KOPT-K1 (cell line): Measurements from ENCODE around the gene CNIH4.
"Not testable (repeated sequence)": the region's sequence is repeated elsewhere in the genome, so short reads cannot be mapped to it uniquely, and the experiment has no call there.

Experiments used
- H3K27ac ChIP-seq: fragments of 200-600 bp; sonication (generic); 2 replicates; pipeline ENCODE4 v1.5.1; 2016; ENCODE audit warnings: antibody characterized with exemption, mild to moderate bottlenecking, low read depth, low read length; ENCODE audit not compliant: poor library complexity, severe bottlenecking
- H3K36me3 ChIP-seq: fragments of 200-600 bp; sonication (generic); 2 replicates; pipeline ENCODE4 v1.5.1; 2017; ENCODE audit warnings: antibody characterized with exemption, mild to moderate bottlenecking, low read length, moderate library complexity; ENCODE audit not compliant: insufficient read depth
- H3K9me3 ChIP-seq: fragments of 200-600 bp; sonication (generic); 2 replicates; pipeline ENCODE4 v1.5.1; 2017; ENCODE audit warnings: antibody characterized with exemption, low read length, mild to moderate bottlenecking; ENCODE audit not compliant: insufficient read depth, poor library complexity, severe bottlenecking

The CNIH4 gene

DNA sequence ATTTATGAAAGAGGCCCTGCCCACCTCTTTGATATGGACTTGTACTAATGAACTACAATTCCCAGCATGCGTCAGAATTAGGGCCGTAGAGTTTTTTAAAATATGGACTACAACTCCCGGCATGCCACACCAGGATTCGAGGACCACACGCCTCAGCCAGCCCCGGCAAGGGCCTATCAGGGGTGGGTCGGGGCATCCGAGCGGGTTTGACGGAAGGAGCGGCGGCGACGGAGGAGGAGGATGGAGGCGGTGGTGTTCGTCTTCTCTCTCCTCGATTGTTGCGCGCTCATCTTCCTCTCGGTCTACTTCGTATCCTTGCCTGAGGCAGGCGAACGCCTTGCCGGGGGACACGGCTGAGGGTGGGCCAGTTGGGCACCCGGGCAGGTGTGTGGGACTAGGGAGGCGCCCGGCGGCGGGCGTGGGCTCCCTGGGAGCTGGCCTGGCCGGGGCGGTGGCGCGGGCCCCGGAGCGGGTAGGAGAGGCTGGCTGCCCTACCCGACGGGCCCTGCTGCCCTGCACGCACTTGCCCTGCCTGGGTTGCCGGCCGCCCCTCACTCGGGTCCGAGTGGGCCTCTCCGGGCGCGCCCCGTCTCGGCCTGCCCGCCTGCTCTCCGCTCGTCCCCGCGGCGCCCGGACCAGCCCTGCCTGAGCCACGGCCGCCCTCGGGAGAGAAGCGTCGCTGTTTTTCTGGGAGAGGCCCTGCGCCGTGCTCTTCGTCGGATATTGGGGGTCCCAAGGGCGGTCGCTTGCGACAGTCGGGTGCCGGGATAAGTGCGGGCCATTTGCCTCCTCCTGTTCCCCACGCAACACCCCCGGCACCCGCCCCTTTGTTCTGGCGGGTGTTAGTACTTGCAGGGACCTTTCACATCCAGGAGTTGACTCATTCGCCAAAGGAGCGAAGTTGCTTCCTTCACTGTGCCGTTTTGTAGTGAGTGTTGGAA, at the start of gene CNIH4:
Gene CNIH4, plus strand, starts transcription at position 195 of the 941 bp plus-strand sequence. Its CDS starts 46 bp downstream, at position 241.
- 0 out of 2 replicates have a peak, but pooled peaks cover 6% of the 10 kb centered on the region for H3K36me3 ChIP-seq
- H3K9me3 ChIP-seq, result no peaks in the 10 kb centered on the region
- H3K27ac ChIP-seq, result peak within 1 kb of the TSS; percentile 75

DNA sequence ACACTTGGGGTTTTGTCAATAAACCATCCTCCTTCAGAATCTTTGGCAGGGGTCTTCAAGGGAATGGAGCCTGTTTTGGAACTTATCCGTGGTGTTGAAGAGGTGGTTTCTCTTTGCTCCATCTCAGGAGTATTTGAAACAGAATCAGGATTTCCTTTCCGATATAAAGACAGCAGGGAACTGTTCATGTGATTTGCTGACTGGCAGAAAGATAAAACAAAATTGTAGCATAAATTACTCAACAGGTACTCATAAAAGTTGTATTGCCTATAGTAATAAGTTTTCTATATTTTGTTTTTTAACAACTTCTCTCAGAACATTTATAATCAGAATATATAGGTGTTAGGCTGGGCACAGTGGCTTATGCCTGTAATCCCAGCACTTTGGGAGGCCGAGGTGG, 48.6 kb upstream of the CNIH4 start:
- H3K27ac ChIP-seq, result no peak overlapping the region
- peaks cover 96% of the 10 kb centered on the region for H3K36me3 ChIP-seq
- no peaks in the 10 kb centered on the region for H3K9me3 ChIP-seq

DNA sequence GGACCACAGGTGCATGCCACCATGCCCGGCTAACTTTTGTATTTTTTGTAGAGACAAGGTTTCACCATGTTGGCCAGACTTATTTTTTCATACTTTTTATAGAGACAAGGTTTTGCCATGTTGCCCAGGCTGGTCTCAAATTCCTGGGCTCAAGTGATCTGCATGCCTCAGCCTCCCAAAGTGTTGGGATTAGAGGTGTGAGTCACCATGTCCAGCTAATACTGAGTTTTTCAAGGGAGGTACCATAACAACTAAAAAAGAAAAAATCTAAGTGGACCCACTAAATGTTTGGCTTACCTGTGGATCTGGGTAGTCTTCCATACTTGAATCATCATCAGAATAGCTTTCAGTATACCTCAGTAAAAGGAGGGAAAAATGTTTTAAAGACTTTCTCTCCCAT, 45.2 kb upstream of the CNIH4 start:
- peaks cover 96% of the 10 kb centered on the region for H3K36me3 ChIP-seq
- not testable (repeated sequence) for H3K27ac ChIP-seq, H3K9me3 ChIP-seq

DNA sequence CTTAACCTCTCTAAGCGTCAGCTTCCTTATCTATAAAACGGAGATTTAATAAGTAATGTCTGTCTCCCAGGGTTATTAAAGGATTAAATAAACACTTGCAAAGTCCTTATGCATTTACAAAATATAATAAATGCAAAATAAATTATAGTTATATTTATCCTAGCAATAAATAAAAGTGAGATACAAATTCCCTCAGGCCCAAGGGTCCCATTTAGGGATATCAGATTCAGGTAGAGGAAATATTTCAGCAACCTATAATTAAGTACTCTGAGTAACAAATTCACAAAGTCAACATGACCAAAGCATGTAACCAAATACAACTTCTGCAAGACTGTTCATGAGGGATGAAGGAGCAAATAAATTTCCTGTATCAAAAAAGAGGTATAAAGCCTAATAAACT, 44.7 kb upstream of the CNIH4 start:
- no peaks in the 10 kb centered on the region for H3K9me3 ChIP-seq
- peaks cover 96% of the 10 kb centered on the region for H3K36me3 ChIP-seq
- H3K27ac ChIP-seq, result no peak overlapping the region

DNA sequence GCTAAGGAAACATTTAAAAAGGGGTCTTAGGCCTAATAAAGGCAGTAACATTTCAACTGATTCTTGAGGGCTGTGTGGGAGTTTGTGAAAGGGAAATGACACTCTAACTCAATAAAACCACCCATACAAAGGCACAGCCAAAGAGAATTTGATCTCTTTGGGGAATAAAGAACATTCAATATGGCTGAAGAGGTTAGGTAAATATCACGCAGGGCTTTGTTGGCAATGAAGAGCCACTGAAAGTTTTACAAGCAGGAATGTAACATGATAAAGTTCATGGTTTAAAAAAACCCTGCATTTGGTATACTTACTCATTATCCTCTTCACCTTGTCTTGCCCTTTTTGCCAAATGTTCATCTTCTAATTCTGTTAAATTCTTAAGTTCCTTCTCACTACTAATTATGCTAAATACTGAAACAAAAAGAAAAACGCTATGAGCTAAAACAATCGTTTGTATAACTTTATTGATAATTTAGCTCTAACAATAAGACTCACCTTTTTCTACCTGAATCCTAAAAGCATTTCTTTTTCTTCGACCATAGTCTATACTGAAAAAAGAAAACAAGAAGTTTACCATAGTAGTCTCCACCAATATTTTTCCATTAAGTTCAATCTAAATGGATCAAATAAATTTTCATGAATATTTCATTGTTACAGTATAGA, 39.2 kb upstream of the CNIH4 start:
- no peaks in the 10 kb centered on the region for H3K9me3 ChIP-seq
- H3K27ac ChIP-seq, result no peak overlapping the region
- peaks cover 64% of the 10 kb centered on the region for H3K36me3 ChIP-seq

DNA sequence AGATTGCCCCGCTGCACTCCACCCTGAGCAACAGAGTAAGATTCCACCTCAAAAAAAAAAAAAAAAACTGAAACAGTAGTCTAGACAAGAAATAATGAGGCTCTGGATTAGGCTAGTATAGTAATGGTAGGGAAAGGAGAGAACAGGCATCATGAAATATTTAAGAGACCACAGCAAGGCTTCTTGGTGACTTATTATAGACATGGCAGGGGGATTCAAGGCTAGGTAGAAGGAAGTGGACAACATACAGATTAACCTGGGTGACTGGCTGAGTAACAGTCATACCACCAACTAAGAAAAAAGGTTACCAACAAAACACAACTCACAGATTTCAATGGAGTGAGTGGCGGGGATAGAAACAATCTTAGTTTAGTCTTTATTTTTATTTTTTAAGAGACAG, 35.0 kb upstream of the CNIH4 start:
- H3K27ac ChIP-seq, result no peak overlapping the region
- no peaks in the 10 kb centered on the region for H3K9me3 ChIP-seq
- H3K36me3 ChIP-seq, result peaks cover 56% of the 10 kb centered on the region

DNA sequence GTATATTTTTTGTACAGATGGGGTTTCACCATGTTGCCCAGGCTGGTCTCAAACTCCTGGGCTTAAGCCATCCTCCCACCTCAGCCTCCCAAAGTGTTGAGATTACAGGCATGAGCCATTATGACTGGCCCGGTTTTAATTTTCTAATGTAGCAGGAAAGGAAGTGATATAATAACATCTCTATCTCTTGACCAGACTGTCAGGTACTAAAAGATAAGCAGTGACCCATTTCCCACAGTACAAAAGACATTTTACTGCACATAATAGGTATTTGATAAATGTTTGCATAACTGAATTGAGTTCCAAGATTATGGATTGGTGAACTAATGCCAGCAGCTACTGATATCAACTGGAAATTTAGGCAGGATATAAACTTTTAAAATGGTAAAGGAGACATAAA, 30.7 kb upstream of the CNIH4 start:
- H3K9me3 ChIP-seq, result no peaks in the 10 kb centered on the region
- H3K36me3 ChIP-seq, result peaks cover 40% of the 10 kb centered on the region
- H3K27ac ChIP-seq, result no peak overlapping the region

DNA sequence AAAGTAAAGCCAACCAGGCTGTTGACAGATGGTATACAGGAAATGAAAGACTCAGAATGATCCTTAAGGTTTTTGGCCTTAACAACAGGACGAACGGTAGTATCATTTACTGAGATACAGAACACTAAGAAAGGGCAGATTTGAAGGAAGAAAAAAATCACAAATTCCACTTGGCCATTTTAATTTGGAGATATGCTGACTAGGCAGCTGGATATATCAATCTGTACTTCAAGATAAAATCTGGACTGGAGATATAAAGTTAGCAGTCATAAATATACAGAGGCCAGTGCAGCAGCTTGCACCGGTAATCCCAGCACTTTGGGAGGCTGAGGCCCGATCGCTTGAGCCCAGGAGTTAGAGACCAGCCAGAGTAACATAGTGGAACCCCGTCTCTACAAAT, 28.0 kb upstream of the CNIH4 start:
- H3K27ac ChIP-seq, result no peak overlapping the region
- H3K9me3 ChIP-seq, result no peaks in the 10 kb centered on the region

DNA sequence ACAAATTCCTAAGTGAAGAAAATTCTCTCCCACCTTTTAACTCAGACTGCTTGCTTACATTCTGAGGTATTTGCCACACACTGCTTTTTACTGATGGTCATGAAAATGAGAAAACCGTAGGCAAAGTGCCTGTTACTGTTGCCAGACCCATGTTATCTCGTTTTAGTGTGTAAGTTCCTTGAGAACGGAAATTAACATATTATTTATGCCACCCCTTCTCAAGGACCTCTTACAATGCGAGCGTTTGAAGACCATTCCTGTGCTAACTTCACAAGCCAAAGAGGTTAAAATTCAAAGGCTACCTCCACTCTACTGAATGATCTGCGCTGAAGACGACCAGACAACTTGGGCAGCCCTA, 27.2 kb upstream of the CNIH4 start:
- H3K27ac ChIP-seq, result peak overlapping the region; percentile 86
- peaks cover 29% of the 10 kb centered on the region for H3K36me3 ChIP-seq
- no peaks in the 10 kb centered on the region for H3K9me3 ChIP-seq

More for the DNA sequence above, 28.0 kb upstream of the CNIH4 start:
- H3K36me3 ChIP-seq, result peaks cover 37% of the 10 kb centered on the region

DNA sequence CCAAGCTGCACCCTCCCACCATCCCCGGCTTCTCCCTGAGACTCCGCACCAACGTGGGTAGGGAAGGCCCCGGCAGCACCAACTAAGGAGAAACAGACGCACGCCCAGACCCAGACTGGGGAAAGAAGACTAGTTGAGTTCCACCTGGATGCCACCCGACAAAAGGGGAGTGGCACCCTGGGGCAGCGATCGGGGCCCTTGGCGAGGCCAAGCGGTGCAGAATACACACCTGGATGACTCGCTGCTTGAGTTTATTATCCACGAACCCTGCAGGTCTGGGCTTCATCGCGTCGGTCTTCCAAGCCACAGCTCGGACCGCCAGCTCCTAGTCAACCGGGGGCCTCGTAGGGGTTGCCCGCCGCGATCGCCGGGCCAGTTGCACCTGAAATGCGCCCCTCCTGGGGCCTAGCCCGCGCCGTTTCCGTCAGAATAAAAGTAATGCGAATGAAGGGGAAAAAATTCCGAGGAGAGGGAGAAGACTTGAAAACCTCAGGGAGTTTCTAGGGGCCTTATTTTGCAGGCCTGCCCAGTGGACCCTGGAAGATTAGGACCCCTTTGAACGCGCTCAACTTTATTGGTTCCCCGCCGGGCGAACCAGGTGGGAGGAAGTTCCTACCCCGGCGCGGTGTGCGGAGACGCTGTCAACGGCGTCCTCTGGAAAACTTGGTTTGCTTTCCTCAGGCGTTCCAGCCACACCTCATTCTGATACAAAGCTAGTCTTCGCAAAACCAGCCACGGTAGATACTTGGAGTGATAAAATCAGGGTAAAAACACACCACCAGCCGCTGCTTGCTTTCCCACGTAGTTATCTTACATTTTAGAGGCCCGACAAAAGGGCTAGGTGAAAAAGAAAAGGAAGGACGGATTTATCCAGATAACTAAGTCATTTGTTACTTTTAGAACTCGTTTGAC, 26.6 kb upstream of the CNIH4 start, which contains the start of gene NVL:
Gene NVL, minus strand, starts transcription at position 331 of the 912 bp plus-strand sequence. Its CDS starts 45 bp downstream, at position 286.
- Histone ChIP-seq H3K36me3 (peaks cover 22% of the 10 kb centered on the region), H3K9me3 (no peaks in the 10 kb centered on the region), H3K27ac (peak within 1 kb of the TSS; percentile 86)

DNA sequence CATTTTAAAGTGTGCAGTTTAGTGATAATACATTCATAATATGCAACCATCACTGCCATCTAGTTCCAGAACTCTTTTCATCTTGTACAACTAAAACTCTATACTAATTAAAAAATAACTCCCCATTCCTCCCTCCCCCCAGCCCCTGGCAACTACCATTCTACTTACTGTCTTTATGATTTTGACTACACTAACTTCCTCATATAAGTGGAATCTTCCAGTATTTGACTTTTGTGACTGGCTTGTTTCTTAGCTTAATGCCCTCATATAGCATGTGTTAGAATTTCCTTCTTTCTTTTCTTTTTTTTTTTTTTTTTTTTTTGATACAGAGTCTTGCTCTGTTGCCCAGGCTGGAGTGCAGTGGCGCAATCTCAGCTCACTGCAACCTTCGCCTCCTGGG, 25.4 kb upstream of the CNIH4 start:
- no peak overlapping the region for H3K27ac ChIP-seq
- H3K36me3 ChIP-seq, result peaks cover 11% of the 10 kb centered on the region
- no peaks in the 10 kb centered on the region for H3K9me3 ChIP-seq

DNA sequence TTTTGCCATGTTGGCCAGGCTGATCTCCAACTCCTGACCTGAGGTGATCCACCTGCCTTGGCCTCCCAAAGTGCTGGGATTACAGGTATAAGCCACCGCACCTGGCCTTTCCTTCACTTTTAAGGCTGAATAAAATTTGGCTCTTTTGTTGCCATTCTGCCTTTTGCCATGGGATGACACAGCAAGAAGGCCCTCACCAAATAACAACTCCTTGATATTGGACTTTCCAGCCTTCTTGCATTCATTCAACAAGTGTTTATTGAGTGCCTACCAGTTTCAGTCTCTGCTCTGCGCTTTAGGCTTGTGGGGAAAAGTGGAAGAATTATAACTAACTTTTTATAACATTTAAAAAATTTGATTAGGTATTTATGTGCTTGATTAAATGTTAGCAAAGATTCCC, 24.9 kb upstream of the CNIH4 start:
- Histone ChIP-seq H3K27ac (no peak overlapping the region), H3K36me3 (peaks cover 6% of the 10 kb centered on the region), H3K9me3 (no peaks in the 10 kb centered on the region)

DNA sequence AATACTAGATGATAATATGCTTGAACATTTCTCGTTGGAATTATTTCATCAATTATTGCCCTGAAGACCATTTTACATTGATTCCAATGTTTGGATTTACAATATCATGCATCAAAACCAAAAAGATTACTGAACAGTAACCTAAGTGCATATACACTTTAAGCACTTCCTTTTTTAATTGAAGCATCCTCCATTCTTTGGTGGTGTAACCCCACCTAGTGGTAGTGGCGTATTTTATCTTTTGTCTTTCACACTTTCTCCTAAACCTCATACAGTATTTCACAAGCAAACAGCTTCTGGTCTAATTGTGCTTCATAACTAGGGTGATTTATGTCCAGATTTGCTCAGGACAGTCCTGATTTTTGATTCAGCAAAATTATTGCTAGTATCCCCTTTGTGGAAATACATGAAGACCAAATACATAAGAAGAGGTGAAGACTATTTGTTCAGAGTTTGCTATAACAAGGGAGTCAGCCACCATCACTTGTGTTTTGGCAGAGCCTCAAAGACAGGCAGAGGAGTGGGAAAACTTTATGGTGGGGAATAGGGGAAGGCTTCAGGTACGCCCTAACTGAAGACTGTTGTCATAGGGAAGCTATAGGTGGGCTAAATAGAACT, 23.3 kb upstream of the CNIH4 start:
- no peaks in the 10 kb centered on the region for H3K36me3 ChIP-seq
- no peaks in the 10 kb centered on the region for H3K9me3 ChIP-seq
- no peak overlapping the region for H3K27ac ChIP-seq

DNA sequence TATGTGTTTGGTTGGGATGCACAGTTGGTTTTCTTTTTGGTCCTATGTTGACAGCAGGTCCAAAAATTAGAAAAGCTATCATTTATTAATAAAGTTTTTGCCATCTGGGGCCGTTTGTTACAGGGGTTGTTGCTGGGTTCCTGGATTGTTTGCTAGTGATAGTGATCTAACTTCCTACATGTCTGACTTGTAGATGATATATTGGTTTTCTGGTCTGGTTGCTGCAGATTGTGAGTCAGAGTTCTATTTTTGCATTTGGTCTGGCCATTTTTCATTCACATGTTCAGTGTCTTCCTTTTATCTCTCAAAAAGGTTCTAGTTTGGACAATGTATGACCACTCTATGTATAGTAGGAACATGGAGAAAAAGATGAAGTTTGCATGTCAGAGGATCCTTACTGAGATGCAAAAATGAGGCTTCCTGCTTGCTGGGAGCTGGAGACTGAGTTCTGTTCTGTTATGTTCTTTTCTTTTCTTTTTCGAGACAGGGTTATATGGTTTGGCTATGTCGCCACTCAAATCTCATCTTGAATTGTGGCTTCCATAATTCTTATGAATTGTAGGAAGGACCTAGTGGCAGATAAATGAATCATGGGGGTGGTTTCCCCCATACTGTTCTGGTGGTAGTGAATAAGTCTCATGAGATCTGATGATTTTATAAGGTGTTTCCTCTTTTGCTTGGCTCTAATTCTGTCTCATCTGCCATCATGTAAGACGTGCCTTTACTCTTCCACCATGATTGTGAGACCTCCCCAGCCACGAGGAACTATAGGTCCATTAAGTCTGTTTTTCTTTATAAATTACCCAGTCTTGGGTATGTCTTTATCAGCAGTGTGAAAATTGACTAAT, 22.5 kb upstream of the CNIH4 start:
- Histone ChIP-seq H3K36me3 (no peaks in the 10 kb centered on the region), H3K27ac (no peak overlapping the region), H3K9me3 (no peaks in the 10 kb centered on the region)
